ENCODE measurements around the gene SPDYE4.
"Not testable (repeated sequence)": the region's sequence is repeated elsewhere in the genome, so short reads cannot be mapped to it uniquely, and the experiment has no call there.

SPDYE4 gene

DNA sequence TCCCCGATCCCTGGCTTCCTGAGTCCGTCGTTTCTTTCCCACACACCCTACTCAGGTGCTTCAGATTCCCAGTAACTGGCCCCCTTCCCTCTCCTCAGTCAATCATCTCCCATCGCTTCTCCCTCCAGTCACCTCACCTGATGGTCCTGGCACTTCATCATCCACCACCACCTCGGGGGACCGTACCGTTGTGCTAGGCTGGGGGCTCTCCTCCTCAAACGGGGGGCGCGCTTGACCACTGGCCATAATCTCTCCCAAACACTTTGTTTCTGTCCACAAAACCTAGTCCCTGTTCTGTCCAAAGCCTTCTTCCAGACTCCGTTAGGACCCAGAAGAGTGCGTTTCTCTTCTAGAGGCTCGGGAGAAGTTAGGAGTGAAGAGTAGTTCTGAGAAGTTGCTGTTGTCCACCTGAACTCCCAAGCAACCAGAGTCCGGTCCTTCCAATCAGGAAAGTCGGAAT lies at the start of gene SPDYE4:
Gene SPDYE4, minus strand, starts transcription at position 410 of the 460 bp plus-strand sequence. Its CDS starts 164 bp downstream, at position 246.
- H3K36me3 ChIP-seq (ENCODE audit: control insufficient read depth, insufficient read depth, low read length), result no peaks in the 10 kb centered on the region
- no peaks in the 10 kb centered on the region; the same call in 1 of the 2 replicates for H3K27me3 ChIP-seq (ENCODE audit: control insufficient read depth, insufficient read depth, low read length)
- H3K9me3 ChIP-seq (ENCODE audit: control insufficient read depth, insufficient read depth, low read depth, low read length), result peaks cover 10% of the 10 kb centered on the region; the same call in 1 of the 2 replicates
- H3K9ac ChIP-seq (ENCODE audit: low read length), result no peak within 1 kb of the TSS
- H3K4me3 ChIP-seq (ENCODE audit: low read depth, low read length), result no peak within 1 kb of the TSS
- H3K27ac ChIP-seq (ENCODE audit: low read depth, low read length), result no peak within 1 kb of the TSS
- no peaks in the 10 kb centered on the region for H3K4me1 ChIP-seq (ENCODE audit: control insufficient read depth, insufficient read depth, low read length)

GRCh38 chr17:8806926-8807550 lies 48.7 kb upstream of the SPDYE4 start:
- H3K9me3 ChIP-seq (ENCODE audit: control insufficient read depth, insufficient read depth, low read depth, low read length), result peaks cover 13% of the 10 kb centered on the region
- no peak overlapping the region for H3K27ac ChIP-seq (ENCODE audit: low read depth, low read length)
- H3K27me3 ChIP-seq (ENCODE audit: control insufficient read depth, insufficient read depth, low read length), result no peaks in the 10 kb centered on the region
- no peak overlapping the region for H3K9ac ChIP-seq (ENCODE audit: low read length)
- no peak overlapping the region for H3K4me3 ChIP-seq (ENCODE audit: low read depth, low read length)
- no peaks in the 10 kb centered on the region for H3K4me1 ChIP-seq (ENCODE audit: control insufficient read depth, insufficient read depth, low read length)
- no peaks in the 10 kb centered on the region for H3K36me3 ChIP-seq (ENCODE audit: control insufficient read depth, insufficient read depth, low read length)

DNA sequence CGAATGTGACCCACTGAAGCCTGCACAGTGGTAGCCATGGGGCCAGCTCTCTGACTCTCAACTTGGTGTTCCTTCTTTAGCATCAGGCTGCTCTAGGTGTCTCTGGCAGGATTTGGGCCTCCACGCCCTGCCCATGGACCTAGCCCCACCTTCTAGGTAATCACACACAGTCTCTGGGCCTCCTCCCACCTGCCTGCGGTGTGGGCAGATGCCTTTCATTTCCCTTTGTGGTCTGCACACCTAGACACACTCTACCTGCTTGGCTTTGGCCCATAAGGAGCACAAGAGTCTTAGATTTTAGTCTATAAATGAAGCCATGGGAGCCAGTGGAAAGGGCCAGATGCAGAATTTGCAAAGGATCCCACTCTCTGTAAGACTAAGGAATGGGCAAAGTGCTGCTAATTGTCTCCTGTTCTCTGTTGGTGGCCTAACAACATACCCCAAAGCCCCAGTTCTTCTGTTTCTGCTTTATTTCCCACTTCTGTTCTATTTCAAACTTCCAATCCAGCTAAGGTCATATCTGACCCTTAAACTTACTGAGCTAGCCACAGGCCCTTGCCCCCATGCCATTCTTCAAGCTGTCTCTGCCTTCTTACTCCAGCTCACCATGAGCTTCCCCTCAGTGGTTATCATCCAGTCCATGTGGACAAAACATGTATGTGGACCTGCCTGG lies 48.0 kb upstream of the SPDYE4 start:
- Histone ChIP-seq H3K4me1 (ENCODE audit: control insufficient read depth, insufficient read depth, low read length) (no peaks in the 10 kb centered on the region), H3K9me3 (ENCODE audit: control insufficient read depth, insufficient read depth, low read depth, low read length) (peaks cover 13% of the 10 kb centered on the region), H3K27me3 (ENCODE audit: control insufficient read depth, insufficient read depth, low read length) (no peaks in the 10 kb centered on the region), H3K9ac (ENCODE audit: low read length) (no peak overlapping the region), H3K36me3 (ENCODE audit: control insufficient read depth, insufficient read depth, low read length) (no peaks in the 10 kb centered on the region), H3K27ac (ENCODE audit: low read depth, low read length) (no peak overlapping the region), H3K4me3 (ENCODE audit: low read depth, low read length) (no peak overlapping the region)

GRCh38 chr17:8805396-8805795 lies 47.0 kb upstream of the SPDYE4 start:
- not testable (repeated sequence) for H3K4me3 ChIP-seq (ENCODE audit: low read depth, low read length); H3K27ac ChIP-seq (ENCODE audit: low read depth, low read length); H3K36me3 ChIP-seq (ENCODE audit: control insufficient read depth, insufficient read depth, low read length); H3K27me3 ChIP-seq (ENCODE audit: control insufficient read depth, insufficient read depth, low read length); H3K9me3 ChIP-seq (ENCODE audit: control insufficient read depth, insufficient read depth, low read depth, low read length); H3K9ac ChIP-seq (ENCODE audit: low read length); H3K4me1 ChIP-seq (ENCODE audit: control insufficient read depth, insufficient read depth, low read length)

DNA sequence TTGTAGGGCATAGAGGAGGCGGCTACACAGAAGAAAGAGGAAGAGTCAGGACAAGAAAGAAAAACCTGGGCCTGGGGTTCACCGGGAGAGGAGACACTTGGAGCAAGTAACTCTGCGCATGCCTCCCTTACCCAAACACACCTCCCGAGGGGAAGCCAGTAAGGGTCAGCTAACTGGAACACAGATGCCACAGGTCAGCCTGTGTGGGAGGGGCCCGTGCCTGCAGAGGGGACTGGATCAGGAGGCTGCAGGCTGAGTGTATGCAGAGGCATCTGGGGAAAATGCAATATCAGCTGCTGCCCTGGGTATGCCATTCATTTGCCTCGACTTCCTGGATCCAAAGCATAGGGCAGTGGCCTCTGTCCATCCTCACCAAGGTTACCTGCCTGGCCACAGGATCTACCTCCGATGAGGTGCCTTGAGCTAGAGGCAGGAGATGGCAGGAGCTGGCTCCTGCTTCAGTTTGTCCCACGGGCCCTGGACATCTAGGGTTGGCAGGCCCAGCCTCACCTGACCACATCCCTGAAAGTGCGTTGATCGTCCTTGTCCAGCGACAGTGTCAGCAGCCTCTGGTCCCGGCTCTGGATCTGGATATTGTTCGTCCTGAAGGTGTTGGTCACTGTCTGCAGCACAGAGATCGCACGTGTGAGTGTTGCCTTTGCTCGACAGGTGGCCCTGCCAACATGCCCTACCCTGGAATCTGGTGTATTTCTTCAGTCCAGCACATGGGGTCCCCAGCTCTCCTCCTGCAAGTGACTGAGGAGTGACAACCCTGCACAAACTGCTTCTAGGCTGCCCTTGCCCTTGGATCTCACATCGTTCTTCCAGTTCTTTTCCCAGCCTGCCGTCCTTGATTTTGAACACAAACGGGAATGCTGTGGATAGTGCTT lies 45.4 kb upstream of the SPDYE4 start:
- Histone ChIP-seq H3K9me3 (ENCODE audit: control insufficient read depth, insufficient read depth, low read depth, low read length) (no peaks in the 10 kb centered on the region; the same call in 1 of the 2 replicates), H3K9ac (ENCODE audit: low read length) (no peak overlapping the region), H3K4me3 (ENCODE audit: low read depth, low read length) (no peak overlapping the region), H3K27me3 (ENCODE audit: control insufficient read depth, insufficient read depth, low read length) (peaks cover 12% of the 10 kb centered on the region; the same call in 1 of the 2 replicates), H3K36me3 (ENCODE audit: control insufficient read depth, insufficient read depth, low read length) (no peaks in the 10 kb centered on the region), H3K4me1 (ENCODE audit: control insufficient read depth, insufficient read depth, low read length) (peaks cover 6% of the 10 kb centered on the region), H3K27ac (ENCODE audit: low read depth, low read length) (no peak overlapping the region)

GRCh38 chr17:8801135-8801840 lies 42.9 kb upstream of the SPDYE4 start:
- H3K9ac ChIP-seq (ENCODE audit: low read length), result no peak overlapping the region
- no peaks in the 10 kb centered on the region for H3K9me3 ChIP-seq (ENCODE audit: control insufficient read depth, insufficient read depth, low read depth, low read length)
- no peaks in the 10 kb centered on the region for H3K36me3 ChIP-seq (ENCODE audit: control insufficient read depth, insufficient read depth, low read length)
- peaks cover 29% of the 10 kb centered on the region for H3K27me3 ChIP-seq (ENCODE audit: control insufficient read depth, insufficient read depth, low read length)
- no peak overlapping the region for H3K4me3 ChIP-seq (ENCODE audit: low read depth, low read length)
- H3K4me1 ChIP-seq (ENCODE audit: control insufficient read depth, insufficient read depth, low read length), result peaks cover 11% of the 10 kb centered on the region
- no peak overlapping the region for H3K27ac ChIP-seq (ENCODE audit: low read depth, low read length)

- H3K9ac ChIP-seq (ENCODE audit: low read length), result no peak overlapping the region
- no peak overlapping the region for H3K27ac ChIP-seq (ENCODE audit: low read depth, low read length)
- H3K27me3 ChIP-seq (ENCODE audit: control insufficient read depth, insufficient read depth, low read length), result peaks cover 29% of the 10 kb centered on the region
These were observed 42.3 kb upstream of the SPDYE4 start for GRCh38 chr17:8800656-8801055.

GRCh38 chr17:8799570-8800212 lies 41.3 kb upstream of the SPDYE4 start:
- H3K4me3 ChIP-seq (ENCODE audit: low read depth, low read length), result peak overlapping the region; percentile 66

More at GRCh38 chr17:8800656-8801055, 42.3 kb upstream of the SPDYE4 start:
- Histone ChIP-seq H3K4me1 (ENCODE audit: control insufficient read depth, insufficient read depth, low read length) (peaks cover 11% of the 10 kb centered on the region), H3K4me3 (ENCODE audit: low read depth, low read length) (no peak overlapping the region), H3K36me3 (ENCODE audit: control insufficient read depth, insufficient read depth, low read length) (no peaks in the 10 kb centered on the region), H3K9me3 (ENCODE audit: control insufficient read depth, insufficient read depth, low read depth, low read length) (no peaks in the 10 kb centered on the region)

DNA sequence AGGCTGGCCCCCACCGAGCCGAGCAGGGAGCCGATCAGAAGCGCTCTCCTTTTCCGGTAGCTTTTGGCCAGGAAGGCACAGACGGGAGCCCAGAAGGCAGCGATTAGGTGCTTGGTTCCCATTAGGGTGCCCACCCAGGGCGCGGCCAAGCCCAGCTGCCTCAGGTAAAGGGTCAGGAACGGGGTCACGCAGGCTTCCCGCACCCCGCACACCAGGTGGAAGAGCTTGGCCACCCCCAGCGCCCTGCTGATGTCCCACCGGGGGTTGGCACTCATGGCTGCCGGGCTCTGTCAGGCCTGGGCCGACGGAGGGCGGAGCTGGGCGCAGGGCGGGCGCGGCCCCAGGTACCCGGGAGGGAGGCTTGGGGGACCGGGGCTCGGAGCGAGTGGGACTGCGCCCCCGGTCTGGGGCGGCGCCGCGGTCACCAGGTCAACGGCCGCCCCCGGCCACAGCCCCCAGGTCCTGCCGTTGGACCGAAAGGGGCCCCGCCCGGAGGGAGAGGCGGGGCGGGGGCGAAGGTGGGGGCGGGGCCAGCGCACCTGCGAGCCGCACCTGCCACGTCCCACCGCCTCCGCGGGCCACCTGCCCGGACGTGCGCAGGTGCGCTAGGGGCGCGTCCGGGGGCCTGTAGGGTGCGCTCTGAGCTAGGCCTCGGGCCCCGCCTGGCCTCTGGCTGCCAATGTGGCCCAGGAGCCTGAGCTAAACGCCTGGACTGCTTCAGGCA lies 40.7 kb upstream of the SPDYE4 start, which contains the start of gene MFSD6L:
Gene MFSD6L, minus strand, starts transcription at position 520 of the 724 bp plus-strand sequence. Its CDS starts 245 bp downstream, at position 275.
- Histone ChIP-seq H3K9me3 (ENCODE audit: control insufficient read depth, insufficient read depth, low read depth, low read length) (no peaks in the 10 kb centered on the region), H3K36me3 (ENCODE audit: control insufficient read depth, insufficient read depth, low read length) (no peaks in the 10 kb centered on the region), H3K4me3 (ENCODE audit: low read depth, low read length) (peak within 1 kb of the TSS; percentile 66), H3K27ac (ENCODE audit: low read depth, low read length) (no peak within 1 kb of the TSS), H3K27me3 (ENCODE audit: control insufficient read depth, insufficient read depth, low read length) (peaks cover 29% of the 10 kb centered on the region), H3K9ac (ENCODE audit: low read length) (peak within 1 kb of the TSS; percentile 40), H3K4me1 (ENCODE audit: control insufficient read depth, insufficient read depth, low read length) (peaks cover 11% of the 10 kb centered on the region)

More at GRCh38 chr17:8799570-8800212, 41.3 kb upstream of the SPDYE4 start:
- Histone ChIP-seq H3K27me3 (ENCODE audit: control insufficient read depth, insufficient read depth, low read length) (peaks cover 29% of the 10 kb centered on the region), H3K4me1 (ENCODE audit: control insufficient read depth, insufficient read depth, low read length) (peaks cover 11% of the 10 kb centered on the region), H3K9me3 (ENCODE audit: control insufficient read depth, insufficient read depth, low read depth, low read length) (no peaks in the 10 kb centered on the region), H3K9ac (ENCODE audit: low read length) (no peak overlapping the region), H3K27ac (ENCODE audit: low read depth, low read length) (no peak overlapping the region), H3K36me3 (ENCODE audit: control insufficient read depth, insufficient read depth, low read length) (no peaks in the 10 kb centered on the region)

Data from HUES6 (cell line).